Sciatic nerve (tissue), 2 donors: ENCODE data around the gene C6orf15. TPM values are rescaled to one million over a fixed set of nuclear protein-coding genes. Genes with fewer than 3 reads are reported as not detected.
A peak's percentile ranks its signal among the peaks of the same experiment; 100 is the strongest.

Source experiments
- ATAC-seq: fragments of 200-7000 bp; cut with Tn5 transposase; one replicate; pipeline ENCODE4 v1.9.1; 2020; ENCODE audit warnings: mild to moderate bottlenecking, moderate library complexity
- DNase-seq: peaks from one replicate; pipeline ENCODE4 v3.0.0-alpha.2; 2020; ENCODE audit warnings: low spot score
- intact Hi-C: fragments of 100-400 bp; cut with DNase I; formaldehyde crosslinking; loops from one replicate; pipeline ENCODE4 v1.14.2; 2022
- total RNA-seq: library from RNA; stranded (reverse); fragmentation: NEBNext Ultra II Directional; extraction: Animal tissue kit (Norgen Biotek cat#: 25700); gene quantifications from one replicate; pipeline ENCODE4 v1.2.1, GENCODE V29; 2021
- donor health status: DM: no; HTN: no; CAD: no.
- donor health status: DM: no; HTN: no; CAD: no.

C6orf15 gene
- total RNA-seq, 1 donor from 2014 or later, result not detected

- ATAC-seq, result peak; percentile 88
- no peak for DNase-seq
- intact Hi-C loops, result no loop called here
Measured at GRCh38 chr6:31114541-31114878, 2.1 kb upstream of the C6orf15 start, which contains the start of gene PSORS1C1. Gene PSORS1C1 (plus strand): TSS chr6:31114800. CDS start chr6:31129633, 14,833 bp downstream.

DNA sequence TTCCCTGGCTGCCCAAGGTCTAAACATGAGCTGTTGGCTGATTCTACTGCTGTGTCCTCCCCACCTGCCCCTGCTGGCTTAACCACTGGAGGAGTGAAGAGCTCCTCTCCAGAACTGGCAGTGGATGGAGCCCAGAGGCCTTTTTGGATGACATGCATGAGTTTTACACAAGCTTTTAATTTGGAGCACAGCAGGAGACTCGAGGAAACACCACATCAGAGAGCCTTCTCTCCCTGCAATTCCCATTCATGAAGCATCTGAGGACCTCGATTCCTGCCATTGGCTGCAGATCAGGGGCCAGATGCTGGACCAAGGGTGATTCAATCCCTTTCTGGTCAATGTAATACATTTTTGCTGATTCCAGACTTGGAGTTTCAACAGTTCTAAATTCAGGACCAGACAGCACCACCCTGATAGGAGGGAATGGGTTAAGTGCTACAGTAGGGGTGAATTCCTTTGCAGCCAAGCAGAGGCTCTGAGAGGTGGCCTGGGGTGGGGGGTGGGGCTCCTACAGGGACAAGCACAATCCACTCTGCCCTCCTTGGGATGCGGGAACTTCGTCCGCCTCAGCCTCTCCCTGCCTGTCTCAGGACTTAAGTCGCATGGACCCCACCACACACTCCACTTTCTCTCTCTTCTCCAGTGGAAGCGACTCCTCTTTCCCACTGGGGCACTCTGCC lies 1.6 kb upstream of the C6orf15 start:
- peak; percentile 28 for ATAC-seq
- DNase-seq, result no peak

DNA sequence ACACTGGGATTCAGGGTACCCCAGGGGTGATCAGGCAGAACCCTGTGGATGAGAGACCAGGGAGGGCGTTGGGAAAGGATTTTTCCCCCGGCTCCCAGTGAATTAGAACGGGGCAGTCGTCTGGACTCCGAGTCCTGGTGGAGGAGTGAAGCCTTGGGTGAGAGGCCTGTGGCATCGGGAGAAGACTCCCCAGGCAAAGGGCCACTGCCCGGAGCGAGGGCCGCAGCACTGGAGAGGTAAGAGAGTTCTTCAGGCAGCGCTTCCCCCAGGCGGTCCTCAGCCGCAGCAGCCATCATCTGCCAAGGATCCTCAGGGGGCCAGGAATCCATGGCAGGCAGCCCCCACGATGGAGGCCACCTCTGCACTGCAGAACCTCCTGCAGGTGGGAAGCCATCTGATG lies 663 bp downstream of the C6orf15 start:
- no peak for DNase-seq
- intact Hi-C loops, result no loop called here
- ATAC-seq, result no peak

More for the DNA sequence above, 1.6 kb upstream of the C6orf15 start:
- intact Hi-C loops, result no loop called here

- DNase-seq (no peak), ATAC-seq (no peak)
- intact Hi-C loops, result no loop called here
Measured at GRCh38 chr6:31110825-31111582, 1.4 kb downstream of the C6orf15 start.

- ATAC-seq (no peak), DNase-seq (no peak)
- intact Hi-C loops, result no loop called here
Measured at GRCh38 chr6:31107052-31107451, 5.3 kb downstream of the C6orf15 start.

GRCh38 chr6:31103136-31103535 lies 9.2 kb downstream of the C6orf15 start:
- ATAC-seq (no peak), DNase-seq (no peak)
- intact Hi-C loops, result no loop called here

GRCh38 chr6:31098449-31098938 lies 13.9 kb downstream of the C6orf15 start:
- intact Hi-C loops, result no loop called here
- no peak for DNase-seq
- ATAC-seq, result no peak

DNA sequence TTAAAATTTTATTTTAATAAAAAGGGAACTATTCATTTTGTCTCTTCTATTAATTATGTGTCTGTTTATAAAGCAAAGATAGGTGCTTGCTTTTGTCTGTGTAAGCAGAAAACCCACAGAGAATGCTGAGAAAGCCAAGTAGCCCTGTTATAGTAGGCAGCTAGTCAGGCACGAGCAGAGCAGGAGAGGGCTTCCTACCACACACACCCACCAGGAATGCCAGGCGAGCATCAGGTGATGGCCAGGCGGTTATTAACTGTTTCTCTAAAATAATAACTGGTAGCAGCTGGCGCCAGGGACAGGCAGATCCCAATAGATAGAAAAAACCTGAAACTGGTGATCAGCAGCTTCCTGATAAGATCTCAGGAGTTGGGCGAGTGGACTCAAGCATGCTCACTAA lies 15.7 kb downstream of the C6orf15 start:
- no peak for ATAC-seq
- intact Hi-C loops, result no loop called here
- no peak for DNase-seq

GRCh38 chr6:31096215-31096614 lies 16.2 kb downstream of the C6orf15 start:
- intact Hi-C loops, result no loop called here
- ATAC-seq, result no peak
- no peak for DNase-seq

GRCh38 chr6:31094389-31094881 lies 17.9 kb downstream of the C6orf15 start:
- no peak for DNase-seq
- intact Hi-C loops, result no loop called here
- peak; percentile 34 for ATAC-seq

GRCh38 chr6:31092769-31093505 lies 19.4 kb downstream of the C6orf15 start:
- DNase-seq, result no peak
- no peak for ATAC-seq
- intact Hi-C loops, result no loop called here

DNA sequence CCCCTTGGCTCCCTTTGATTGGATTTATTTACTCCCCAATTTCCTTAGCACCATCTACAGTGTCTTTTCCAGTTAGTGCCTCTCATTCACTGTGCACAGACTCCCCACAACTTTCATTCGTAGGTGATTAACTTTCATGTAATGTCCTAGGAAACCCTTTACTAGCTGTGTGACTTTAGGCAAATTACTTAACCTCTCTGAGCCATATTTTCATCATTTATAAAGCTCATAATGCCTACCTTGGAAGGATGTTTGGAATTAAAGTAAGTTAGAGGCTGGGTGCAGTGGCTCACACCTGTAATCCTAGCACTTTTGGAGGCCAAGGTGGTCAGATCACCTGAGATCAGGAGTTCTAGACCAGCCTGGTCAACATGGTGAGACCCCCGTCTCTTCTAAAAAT lies 20.1 kb downstream of the C6orf15 start:
- intact Hi-C loops, result no loop called here
- no peak for DNase-seq
- no peak for ATAC-seq

DNA sequence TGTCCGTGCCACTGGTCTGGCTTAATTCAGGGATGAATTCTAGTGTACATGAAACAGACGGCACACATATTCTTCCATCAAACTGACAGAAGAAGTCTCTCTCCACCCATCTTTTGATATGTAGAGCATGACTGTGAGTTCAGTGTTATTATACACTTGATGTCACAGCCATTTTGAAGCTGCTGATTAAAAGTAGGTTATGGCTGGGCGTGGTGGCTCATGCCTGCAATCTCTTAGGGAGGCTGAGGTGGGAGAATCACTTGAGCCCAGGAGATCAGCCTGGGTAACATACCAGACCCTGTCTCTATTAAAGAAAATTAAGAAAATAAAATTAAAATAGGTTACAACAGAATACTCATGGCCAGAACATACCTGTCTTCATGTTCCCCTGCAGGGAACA lies 20.7 kb downstream of the C6orf15 start:
- intact Hi-C loops, result no loop called here
- no peak for DNase-seq
- no peak for ATAC-seq

- DNase-seq (no peak), ATAC-seq (no peak)
- intact Hi-C loops, result no loop called here
Measured at GRCh38 chr6:31090973-31091364, 21.4 kb downstream of the C6orf15 start.

- DNase-seq (no peak), ATAC-seq (no peak)
- intact Hi-C loops, result no loop called here
Measured at GRCh38 chr6:31090275-31090972, 22.0 kb downstream of the C6orf15 start.

GRCh38 chr6:31087494-31088089 lies 24.8 kb downstream of the C6orf15 start:
- peak; percentile 96 for ATAC-seq
- DNase-seq, result peak; percentile 94
- intact Hi-C loops, result no loop called here

GRCh38 chr6:31086788-31087440 lies 25.5 kb downstream of the C6orf15 start:
- no peak for DNase-seq
- intact Hi-C loops, result no loop called here
- ATAC-seq, result no peak

GRCh38 chr6:31083742-31084354 lies 28.5 kb downstream of the C6orf15 start:
- ATAC-seq, result no peak
- intact Hi-C loops, result no loop called here
- no peak for DNase-seq
